Endothelial cell of umbilical vein (primary cell): ENCODE results near the gene POU5F1. TPM values are rescaled to one million over a fixed set of nuclear protein-coding genes. Genes with fewer than 3 reads are reported as not detected.

Experiments used
- BruUV-seq: library from RNA; stranded (reverse); fragments of 400-500 nt; replicated peaks from 2 replicates; lab custom pipeline; 2021; lab: Mats Ljungman, UMichigan
- CTCF ChIA-PET: fragments of 300-600, 350-600 bp; sonication (Branson Sonifier 250); formaldehyde crosslinking; loops from one replicate; lab custom pipeline; 2021; ENCODE audit warnings: antibody characterized with exemption, inconsistent platforms; lab: Charles Lee
- POLR2A ChIA-PET: fragments of 300-600, 350-600 bp; sonication (Branson Sonifier 250); formaldehyde crosslinking; loops from one replicate; lab custom pipeline; 2021; ENCODE audit warnings: antibody characterized with exemption, inconsistent platforms; lab: Charles Lee
- DNase-seq: peaks from one replicate; pipeline ENCODE4 v3.0.0-alpha.2; 2011; ENCODE audit warnings: low read depth, low spot score
- FAIRE-seq: peaks from 2 replicates; lab custom pipeline; 2011; peaks lifted over from hg19 to GRCh38; lab: Jason Lieb, UNC
- H2AFZ ChIP-seq: 2 replicates; pipeline ENCODE4 v1.6.0; 2012; ENCODE audit warnings: low read depth, low read length, control low read depth, inconsistent platforms
- H3K27ac ChIP-seq: 2 replicates; pipeline ENCODE4 v1.5.1; 2011; ENCODE audit warnings: low read depth, mild to moderate bottlenecking, control low read depth, low read length, moderate library complexity; ENCODE audit not compliant: insufficient read depth
- H3K27me3 ChIP-seq, 2 experiments: 2 replicates each; pipeline versions ENCODE4 v1.6.0 to v1.6.1; 2011; ENCODE audit warnings: low read length in 2 of 2, mixed read lengths in 1 of 2; ENCODE audit not compliant: control insufficient read depth in 2 of 2, insufficient read depth in 2 of 2
- H3K36me3 ChIP-seq, 2 experiments: 2 replicates in 1 of 2; 3 replicates in 1 of 2; pipeline ENCODE4 v1.5.1; 2011; ENCODE audit warnings: low read length in 2 of 2, mild to moderate bottlenecking in 1 of 2, moderate library complexity in 1 of 2; ENCODE audit not compliant: control insufficient read depth in 2 of 2, insufficient read depth in 2 of 2; ENCODE audit errors: extremely low read depth in 1 of 2
- H3K4me1 ChIP-seq: 3 replicates; pipeline ENCODE4 v1.5.1; 2011; ENCODE audit warnings: mild to moderate bottlenecking, low read length; ENCODE audit not compliant: control insufficient read depth, insufficient read depth; ENCODE audit errors: extremely low read depth
- H3K4me2 ChIP-seq: 2 replicates; pipeline ENCODE4 v1.6.1; 2011; ENCODE audit warnings: low read length, control low read depth, mixed read lengths; ENCODE audit not compliant: insufficient read depth
- H3K4me3 ChIP-seq, 3 experiments: fragments of 200-600 bp in 1 of 3; sonication (generic), shearing (Covaris generic) in 1 of 3; replicated peaks in 1 of 3; 2 replicates each; pipeline ENCODE4 v1.5.1; 2011 to 2016; ENCODE audit warnings: control low read depth in 3 of 3, low read length in 3 of 3, mild to moderate bottlenecking in 2 of 3, inconsistent platforms in 1 of 3, low read depth in 1 of 3, moderate library complexity in 1 of 3; ENCODE audit not compliant: insufficient read depth in 1 of 3
- H3K79me2 ChIP-seq: 2 replicates; pipeline ENCODE4 v1.6.0; 2012; ENCODE audit warnings: low read length, inconsistent platforms; ENCODE audit not compliant: control insufficient read depth, insufficient read depth
- H3K9ac ChIP-seq: replicated peaks from 2 replicates; pipeline ENCODE3; 2011; ENCODE audit warnings: low read length, control low read depth; ENCODE audit not compliant: insufficient read depth; ENCODE audit errors: extremely low read depth
- H3K9me1 ChIP-seq: replicated peaks from 3 replicates; pipeline ENCODE4 v1.6.0; 2011; ENCODE audit warnings: mild to moderate bottlenecking, low read length; ENCODE audit not compliant: control insufficient read depth, insufficient read depth; ENCODE audit errors: extremely low read depth
- H3K9me3 ChIP-seq: replicated peaks from 2 replicates; pipeline ENCODE4 v1.5.1; 2012; ENCODE audit warnings: low read length, inconsistent platforms; ENCODE audit not compliant: control insufficient read depth, insufficient read depth
- H4K20me1 ChIP-seq: replicated peaks from 2 replicates; pipeline ENCODE3; 2011; ENCODE audit warnings: mild to moderate bottlenecking, low read length; ENCODE audit not compliant: control insufficient read depth, insufficient read depth; ENCODE audit errors: extremely low read depth
- EZH2 ChIP-seq: IDR thresholded peaks from 2 replicates; pipeline ENCODE4 v1.6.1; 2012; ENCODE audit warnings: borderline replicate concordance, low read depth, mild to moderate bottlenecking, moderate library complexity, low read length, inconsistent platforms; ENCODE audit not compliant: severe bottlenecking
- FOS ChIP-seq: IDR thresholded peaks from 2 replicates; pipeline ENCODE4 v1.6.1; 2011; ENCODE audit warnings: mild to moderate bottlenecking, low read length, moderate library complexity, borderline replicate concordance; ENCODE audit not compliant: insufficient read depth
- GATA2 ChIP-seq: IDR thresholded peaks from 2 replicates; pipeline ENCODE4 v1.7.0; 2011; ENCODE audit warnings: low read depth, mild to moderate bottlenecking, moderate library complexity, mixed read lengths, low read length; ENCODE audit not compliant: insufficient read length, insufficient read depth
- JUN ChIP-seq: IDR thresholded peaks from 2 replicates; pipeline ENCODE4 v1.6.1; 2011; ENCODE audit warnings: borderline replicate concordance, low read depth; ENCODE audit not compliant: insufficient read length, insufficient read depth
- MAX ChIP-seq: IDR thresholded peaks from 2 replicates; pipeline ENCODE4 v1.6.1; 2011; ENCODE audit not compliant: insufficient read depth, insufficient read length
- MYC ChIP-seq: IDR thresholded peaks from one replicate; pipeline ENCODE4 v1.6.1; 2011; ENCODE audit warnings: mild to moderate bottlenecking, low read depth, low read length
- POLR2A ChIP-seq: IDR thresholded peaks from 2 replicates; pipeline ENCODE4 v1.6.1; 2012; ENCODE audit warnings: low read depth, mild to moderate bottlenecking, control low read depth, low read length
- POLR2AphosphoS5 ChIP-seq: IDR thresholded peaks from 2 replicates; pipeline ENCODE4 v1.6.1; 2012; ENCODE audit warnings: low read depth, mild to moderate bottlenecking, control low read depth, low read length, moderate library complexity; ENCODE audit not compliant: insufficient read depth
- dilution Hi-C: fragments of 300-500 bp; cut with MboI; formaldehyde crosslinking; loops from one replicate; pipeline ENCODE4 v1.15.0; 2019; ENCODE audit warnings: low sequenced_read_pairs; ENCODE audit not compliant: extremely low pct_ligation_motif_present
- intact Hi-C: fragments of 100-400 bp; cut with micrococcal nuclease; formaldehyde crosslinking; loops from one replicate; pipeline ENCODE4 v1.10.0; 2022
- polyA plus RNA-seq, 4 experiments: library from polyadenylated mRNA; depleted of rRNA in 3 of 4; stranded (reverse) in 3 of 4; unstranded in 1 of 4; fragments of >200 nt; gene quantifications; 2 replicates each; pipeline versions ENCODE4 v1.2.1 to v1.2.3, GENCODE V29; 2011 to 2012; ENCODE audit warnings: missing spikeins in 1 of 4
- total RNA-seq: library from RNA; stranded (reverse); gene quantifications from 2 replicates; pipeline ENCODE4 v1.2.3, GENCODE V29; 2021
- TF ChIP-seq, protein P1 (sequence below), 2 donors: IDR thresholded peaks; 1 replicate in 1 of 2; 2 replicates in 1 of 2; pipeline ENCODE4 v1.5.1; 2011; ENCODE audit warnings: low read length in 2 of 2, mild to moderate bottlenecking in 2 of 2, moderate library complexity in 2 of 2, control low read depth in 1 of 2, inconsistent platforms in 1 of 2, low read depth in 1 of 2; ENCODE audit not compliant: insufficient read depth in 1 of 2; ENCODE audit errors: extremely low read depth in 1 of 2

The POU5F1 gene
- total and polyA plus RNA-seq, 2 donors (not counting 3 experiments of a cell fraction or from before 2014, with no cell fraction given): 0.63 TPM; not detected in 1

DNA sequence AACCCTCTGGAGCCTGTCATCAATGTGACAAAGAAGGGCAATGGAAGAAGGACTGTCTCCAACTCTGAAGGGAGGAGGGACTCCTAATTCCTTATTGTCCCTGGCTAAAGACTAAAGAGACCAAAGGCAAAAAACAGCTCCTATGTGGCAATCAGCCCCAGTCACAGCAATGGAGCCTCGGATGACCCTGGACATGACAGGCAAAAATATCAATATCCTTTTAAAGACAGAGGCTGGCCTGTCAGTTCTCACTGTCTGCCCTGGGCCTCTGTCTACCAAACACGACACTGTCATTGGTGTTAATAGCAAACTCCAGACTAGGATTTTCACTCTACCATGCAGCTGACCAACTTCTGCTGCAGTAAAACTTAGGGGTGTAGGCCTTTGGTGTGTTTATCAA lies 38.0 kb upstream of the POU5F1 start:
- intact Hi-C loops: no loop called here
- H3K9ac ChIP-seq: no peak overlapping the region

More for the DNA sequence above, 38.0 kb upstream of the POU5F1 start:
- POLR2A ChIA-PET: no interaction called here
- H3K9me1 ChIP-seq: no peaks in the 10 kb centered on the region
- H3K27me3 ChIP-seq: peaks cover 0 to 8% of the 10 kb centered on the region in 2 experiments
- H3K9me3 ChIP-seq: no peaks in the 10 kb centered on the region
- no peak overlapping the region for H3K4me3 ChIP-seq
- no TSS peak for BruUV-seq
- H3K36me3 ChIP-seq: no peaks in the 10 kb centered on the region
- H3K79me2 ChIP-seq: no peaks in the 10 kb centered on the region
- H3K27ac ChIP-seq: no peak overlapping the region
- DNase-seq (no peak), FAIRE-seq (no peak)
- no peak overlapping the region for H2AFZ ChIP-seq
- dilution Hi-C loops: no loop called here
- no peaks in the 10 kb centered on the region for H4K20me1 ChIP-seq
- TF ChIP-seq MAX (no peak), FOS (no peak), POLR2AphosphoS5 (no peak), JUN (no peak), GATA2 (no peak), MYC (no peak), POLR2A (no peak), EZH2 (no peak)
- TF ChIP-seq, protein P1, sequence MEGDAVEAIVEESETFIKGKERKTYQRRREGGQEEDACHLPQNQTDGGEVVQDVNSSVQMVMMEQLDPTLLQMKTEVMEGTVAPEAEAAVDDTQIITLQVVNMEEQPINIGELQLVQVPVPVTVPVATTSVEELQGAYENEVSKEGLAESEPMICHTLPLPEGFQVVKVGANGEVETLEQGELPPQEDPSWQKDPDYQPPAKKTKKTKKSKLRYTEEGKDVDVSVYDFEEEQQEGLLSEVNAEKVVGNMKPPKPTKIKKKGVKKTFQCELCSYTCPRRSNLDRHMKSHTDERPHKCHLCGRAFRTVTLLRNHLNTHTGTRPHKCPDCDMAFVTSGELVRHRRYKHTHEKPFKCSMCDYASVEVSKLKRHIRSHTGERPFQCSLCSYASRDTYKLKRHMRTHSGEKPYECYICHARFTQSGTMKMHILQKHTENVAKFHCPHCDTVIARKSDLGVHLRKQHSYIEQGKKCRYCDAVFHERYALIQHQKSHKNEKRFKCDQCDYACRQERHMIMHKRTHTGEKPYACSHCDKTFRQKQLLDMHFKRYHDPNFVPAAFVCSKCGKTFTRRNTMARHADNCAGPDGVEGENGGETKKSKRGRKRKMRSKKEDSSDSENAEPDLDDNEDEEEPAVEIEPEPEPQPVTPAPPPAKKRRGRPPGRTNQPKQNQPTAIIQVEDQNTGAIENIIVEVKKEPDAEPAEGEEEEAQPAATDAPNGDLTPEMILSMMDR (IDR thresholded peaks at IDR 0.05; ENCODE audit: extremely low read depth in 1 of 2, insufficient read depth in 1 of 2, low read depth in 1 of 2, low read length in 2 of 2): no peak
- peaks cover 3% of the 10 kb centered on the region for H3K4me1 ChIP-seq
- CTCF ChIA-PET: no interaction called here
- no peak overlapping the region for H3K4me2 ChIP-seq
